ENCODE measurements around the gene ANO3.
A peak's percentile ranks its signal among the peaks of the same experiment; 100 is the strongest.
"Not testable (repeated sequence)": the region's sequence is repeated elsewhere in the genome, so short reads cannot be mapped to it uniquely, and the experiment has no call there.

The ANO3 gene

GRCh38 chr11:26579683-26580082, 247.8 kb downstream of the ANO3 start:
- no peak for DNase-seq

- DNase-seq: no peak
Measured at GRCh38 chr11:26580929-26581328, 249.0 kb downstream of the ANO3 start.

GRCh38 chr11:26583550-26583949, 251.6 kb downstream of the ANO3 start:
- DNase-seq: no peak

- DNase-seq: no peak
Measured at GRCh38 chr11:26584818-26585217, 252.9 kb downstream of the ANO3 start.

GRCh38 chr11:26587073-26587472, 255.1 kb downstream of the ANO3 start:
- DNase-seq: no peak

GRCh38 chr11:26593691-26594090, 261.8 kb downstream of the ANO3 start:
- no peak for DNase-seq

GRCh38 chr11:26595207-26595865, 263.4 kb downstream of the ANO3 start:
- not testable (repeated sequence) for DNase-seq

- not testable (repeated sequence) for DNase-seq
Measured at GRCh38 chr11:26597049-26597689, 265.2 kb downstream of the ANO3 start.

GRCh38 chr11:26597899-26598298, 266.0 kb downstream of the ANO3 start:
- DNase-seq: no peak

- DNase-seq: no peak
Measured at GRCh38 chr11:26599425-26599824, 267.5 kb downstream of the ANO3 start.

GRCh38 chr11:26599876-26600434, 268.0 kb downstream of the ANO3 start:
- DNase-seq: no peak

GRCh38 chr11:26607725-26608506, 276.0 kb downstream of the ANO3 start:
- no peak for DNase-seq

GRCh38 chr11:26608507-26609146, 276.7 kb downstream of the ANO3 start:
- no peak for DNase-seq

GRCh38 chr11:26613759-26614158, 281.8 kb downstream of the ANO3 start:
- no peak for DNase-seq

- DNase-seq: no peak
Measured at GRCh38 chr11:26618441-26618840, 286.5 kb downstream of the ANO3 start.

GRCh38 chr11:26620282-26621045, 288.5 kb downstream of the ANO3 start:
- DNase-seq: peak in 1 of 2 experiments; percentile 19

GRCh38 chr11:26621132-26621531, 289.2 kb downstream of the ANO3 start:
- DNase-seq: no peak

GRCh38 chr11:26622181-26622580, 290.3 kb downstream of the ANO3 start:
- no peak for DNase-seq

- DNase-seq: no peak
Measured at GRCh38 chr11:26623076-26623659, 291.2 kb downstream of the ANO3 start.

- DNase-seq: no peak
Measured at GRCh38 chr11:26626346-26626745, 294.4 kb downstream of the ANO3 start.

GRCh38 chr11:26632691-26633159, 300.8 kb downstream of the ANO3 start:
- no peak for DNase-seq

- not testable (repeated sequence) for DNase-seq
Measured at GRCh38 chr11:26643314-26643713, 311.4 kb downstream of the ANO3 start.

Data from NCI-H1930 (cell line).